GM12801 (cell line): ENCODE measurements around the gene ARHGAP26.

Experiments used
- CTCF ChIP-seq: IDR thresholded peaks from one replicate; pipeline ENCODE4 v1.5.1; 2011; ENCODE audit warnings: control low read depth; ENCODE audit not compliant: insufficient read length; ENCODE audit errors: extremely low read depth

Gene ARHGAP26

GRCh38 chr5:142810081-142810480 is 39.9 kb downstream of the ARHGAP26 start:
- TF ChIP-seq CTCF: no peak

- TF ChIP-seq CTCF: no peak
These were observed 40.6 kb downstream of the ARHGAP26 start for GRCh38 chr5:142810743-142811290.

- TF ChIP-seq CTCF: no peak
These were observed 41.8 kb downstream of the ARHGAP26 start for GRCh38 chr5:142811866-142812557.

GRCh38 chr5:142813220-142813619 is 43.0 kb downstream of the ARHGAP26 start:
- no peak for TF ChIP-seq CTCF

- TF ChIP-seq CTCF: no peak
These were observed 43.9 kb downstream of the ARHGAP26 start for GRCh38 chr5:142814122-142814521.

GRCh38 chr5:142815469-142815868 is 45.3 kb downstream of the ARHGAP26 start:
- TF ChIP-seq CTCF: no peak

GRCh38 chr5:142816531-142817430 is 46.6 kb downstream of the ARHGAP26 start:
- TF ChIP-seq CTCF: no peak
